WTC11 (cell line): ENCODE measurements around the gene SH3PXD2A.

Experiments used
- CBFB ChIP-seq: sonication (generic); formaldehyde crosslinking; IDR thresholded peaks from 2 replicates; pipeline ENCODE4 v1.8.1; 2022; ENCODE audit warnings: mild to moderate bottlenecking, low read depth, missing genetic modification reagents
- CREM ChIP-seq: sonication (generic); formaldehyde crosslinking; IDR thresholded peaks from 2 replicates; pipeline ENCODE4 v1.8.1; 2022; ENCODE audit warnings: mild to moderate bottlenecking, missing genetic modification reagents, moderate library complexity
- CTCF ChIP-seq: fragments of 200-600 bp; IDR thresholded peaks from 2 replicates; pipeline ENCODE4 v1.8.0; 2022; ENCODE audit warnings: antibody characterized with exemption
- ELF4 ChIP-seq: sonication (generic); formaldehyde crosslinking; IDR thresholded peaks from 2 replicates; pipeline ENCODE4 v1.8.1; 2022; ENCODE audit warnings: low read depth, mild to moderate bottlenecking, moderate library complexity, missing genetic modification reagents
- MAX ChIP-seq: sonication (generic); formaldehyde crosslinking; IDR thresholded peaks from 2 replicates; pipeline ENCODE4 v1.8.0; 2022; ENCODE audit warnings: mild to moderate bottlenecking, missing genetic modification reagents
- NFATC4 ChIP-seq: fragments of 250-450 bp; sonication (Bioruptor Pico); IDR thresholded peaks from 2 replicates; pipeline ENCODE4 v1.9.0; 2021; ENCODE audit warnings: mild to moderate bottlenecking
- RELA ChIP-seq: sonication (generic); formaldehyde crosslinking; IDR thresholded peaks from 2 replicates; pipeline ENCODE4 v1.8.1; 2022; ENCODE audit warnings: missing genetic modification reagents, mild to moderate bottlenecking, borderline replicate concordance
- SP1 ChIP-seq: sonication (generic); formaldehyde crosslinking; conservative IDR thresholded peaks from 2 replicates; pipeline ENCODE4 v1.8.1; 2022; ENCODE audit warnings: missing genetic modification reagents
- ZNF121 ChIP-seq: sonication (generic); formaldehyde crosslinking; IDR thresholded peaks from 2 replicates; pipeline ENCODE4 v1.8.0; 2023; ENCODE audit warnings: missing genetic modification reagents
- ZNF138 ChIP-seq: sonication (generic); formaldehyde crosslinking; conservative IDR thresholded peaks from 2 replicates; pipeline ENCODE4 v1.8.1; 2022; ENCODE audit warnings: mild to moderate bottlenecking, moderate library complexity, missing genetic modification reagents
- ZNF263 ChIP-seq: sonication (generic); formaldehyde crosslinking; IDR thresholded peaks from 2 replicates; pipeline ENCODE4 v1.8.1; 2022; ENCODE audit warnings: low read depth, mild to moderate bottlenecking, moderate library complexity, missing genetic modification reagents

GRCh38 chr10:103610921-103611511, 244.4 kb downstream of the SH3PXD2A start:
- TF ChIP-seq NFATC4 (CRISPR knock-in tag) (no peak), ZNF138 (no peak), CTCF (no peak), MAX (CRISPR knock-in tag) (no peak), ELF4 (CRISPR knock-in tag) (no peak), RELA (CRISPR knock-in tag) (no peak), CBFB (CRISPR knock-in tag) (no peak), SP1 (CRISPR knock-in tag) (no peak), ZNF263 (CRISPR knock-in tag) (no peak), ZNF121 (CRISPR knock-in tag) (no peak), CREM (no peak)
